Activated CD4-positive, alpha-beta memory T cell treated with anti-CD3 and anti-CD28 coated beads for 36 hours (primary cell): Measurements from ENCODE around the gene CPNE2. TPM values are rescaled to one million over a fixed set of nuclear protein-coding genes. Genes with fewer than 3 reads are reported as not detected.

Experiments
- CTCF ChIA-PET: fragments of 350-600 bp; sonication (Branson Sonifier 250); formaldehyde crosslinking; loops from one replicate; lab custom pipeline; 2021; ENCODE audit warnings: antibody characterized with exemption, inconsistent platforms; lab: Charles Lee
- POLR2A ChIA-PET: fragments of 350-600 bp; sonication (Branson Sonifier 250); formaldehyde crosslinking; loops from one replicate; lab custom pipeline; 2021; ENCODE audit warnings: antibody characterized with exemption; lab: Charles Lee
- DNase-seq: peaks from one replicate; pipeline ENCODE4 v3.0.0-alpha.2; 2020
- H3K27ac Mint-ChIP-seq: one replicate; pipeline ENCODE4 v1.8.0; 2021; ENCODE audit warnings: mixed read lengths
- H3K27me3 Mint-ChIP-seq: one replicate; pipeline ENCODE4 v1.8.0; 2021; ENCODE audit warnings: mixed read lengths
- H3K36me3 Mint-ChIP-seq: one replicate; pipeline ENCODE4 v1.8.0; 2021; ENCODE audit warnings: mixed read lengths
- H3K4me1 Mint-ChIP-seq: one replicate; pipeline ENCODE4 v1.8.0; 2021; ENCODE audit warnings: low read depth, mixed read lengths
- H3K4me3 Mint-ChIP-seq: one replicate; pipeline ENCODE4 v1.8.0; 2021; ENCODE audit warnings: mild to moderate bottlenecking, mixed read lengths
- H3K9me3 Mint-ChIP-seq: one replicate; pipeline ENCODE4 v1.8.0; 2021; ENCODE audit warnings: mixed read lengths
- intact Hi-C: fragments of 100-400 bp; cut with micrococcal nuclease; formaldehyde crosslinking; loops from one replicate; pipeline ENCODE4 v1.15.1; 2023
- total RNA-seq, 2 experiments: library from RNA; stranded (reverse); gene quantifications; one replicate each; pipeline ENCODE4 v1.2.3, GENCODE V29; 2021

Gene CPNE2
- total RNA-seq, 2 experiments from 2014 or later, result 7.3 to 8.1 TPM

DNA sequence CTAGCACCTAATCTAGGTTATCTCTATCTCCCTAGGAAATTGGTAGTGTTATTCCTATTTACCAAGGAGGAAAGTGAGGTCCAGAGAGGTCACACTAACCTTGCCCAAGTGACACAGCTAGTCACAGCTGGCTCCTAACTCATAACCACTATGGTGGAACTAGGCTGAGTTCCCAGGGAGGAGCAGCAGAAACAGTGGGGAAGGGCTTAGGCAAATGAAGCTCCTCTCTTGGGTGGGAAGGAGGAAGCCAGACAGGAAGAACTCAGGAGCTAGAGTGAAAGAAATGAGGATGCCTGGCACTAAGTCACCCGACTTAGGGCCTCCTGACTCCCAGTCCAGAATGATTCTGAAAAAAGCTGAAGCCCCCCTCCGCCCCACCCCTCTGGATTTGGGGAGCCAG, 59.0 kb downstream of the CPNE2 start:
- Mint-ChIP-seq H3K4me3 (no peak overlapping the region), H3K36me3 (peaks cover 21% of the 10 kb centered on the region), H3K27me3 (no peaks in the 10 kb centered on the region), H3K27ac (no peak overlapping the region), H3K9me3 (no peaks in the 10 kb centered on the region), H3K4me1 (peaks cover 10% of the 10 kb centered on the region)
- intact Hi-C loops, result no loop called here
- CTCF ChIA-PET, result interaction anchor here (0.7 to 1.3 kb wide), 2 partner anchors 59 to 187 kb away, joined by 3 to 6 read pairs; partner anchors contain the start of gene CPNE2
- POLR2A ChIA-PET, result interaction anchor here (1.4 to 1.6 kb wide), 2 partner anchors 19 to 34 kb away, joined by 4 to 5 read pairs; no protein-coding TSS in a partner anchor
- no peak for DNase-seq

DNA sequence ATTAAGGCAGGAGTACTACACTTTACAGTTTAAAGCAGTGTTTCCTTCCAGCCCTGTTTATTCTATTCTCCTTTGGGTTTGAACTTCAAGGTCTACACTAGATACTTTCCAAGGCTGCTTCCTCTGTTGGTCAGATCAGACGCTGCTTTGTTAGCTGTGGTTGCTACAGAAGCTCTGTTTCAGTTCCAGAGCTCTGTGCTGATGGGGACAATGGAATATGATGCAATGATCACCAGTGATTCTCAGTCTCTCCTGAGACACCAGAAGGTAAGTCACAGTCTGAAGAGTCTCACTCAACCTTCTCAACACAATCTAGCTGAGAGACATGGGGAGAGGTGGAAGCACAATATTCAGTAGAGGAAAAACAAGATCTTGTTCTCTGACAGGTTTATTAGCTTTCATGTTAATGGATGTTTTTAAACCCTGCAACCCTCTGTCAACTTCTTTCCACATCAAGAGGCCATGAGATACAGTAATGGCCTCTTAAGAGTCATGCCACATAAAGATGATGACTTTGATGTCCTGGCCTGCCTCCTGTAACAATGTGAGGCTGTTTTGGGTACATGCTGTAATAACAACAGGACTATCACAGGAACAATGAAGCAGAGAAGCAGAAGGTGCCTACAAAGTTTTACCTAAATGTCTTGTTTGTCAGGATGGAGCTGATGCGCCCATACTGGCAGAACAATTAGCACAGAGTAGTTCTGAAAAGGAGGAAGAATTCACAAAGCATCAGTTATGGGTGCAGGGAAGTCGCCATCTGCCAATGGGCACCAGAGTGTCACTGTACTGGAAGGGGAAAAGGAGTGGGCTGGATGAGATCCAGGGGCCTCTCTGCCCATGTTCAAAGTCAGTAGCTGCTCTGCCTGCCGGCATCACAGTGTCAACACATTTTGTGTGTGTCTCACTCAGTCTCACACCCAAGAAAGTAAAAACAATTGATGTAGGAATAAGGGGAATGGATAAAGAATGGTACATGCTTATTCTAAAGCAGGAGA, 60.0 kb downstream of the CPNE2 start:
- no peak overlapping the region for H3K4me3 Mint-ChIP-seq
- intact Hi-C loops, result no loop called here
- no peaks in the 10 kb centered on the region for H3K9me3 Mint-ChIP-seq
- no peaks in the 10 kb centered on the region for H3K27me3 Mint-ChIP-seq
- peaks cover 27% of the 10 kb centered on the region for H3K36me3 Mint-ChIP-seq
- peaks cover 10% of the 10 kb centered on the region for H3K4me1 Mint-ChIP-seq
- no peak for DNase-seq
- peak overlapping the region; percentile 23 for H3K27ac Mint-ChIP-seq
- POLR2A ChIA-PET, result interaction anchor here (0.9 to 1.6 kb wide), 2 partner anchors 20 to 22 kb away, joined by 4 to 5 read pairs; no protein-coding TSS in a partner anchor
- CTCF ChIA-PET, result interaction anchor here (0.7 to 1.1 kb wide), 2 partner anchors 68 to 188 kb away, joined by 3 to 5 read pairs; no protein-coding TSS in a partner anchor

GRCh38 chr16:57153841-57154240, 61.5 kb downstream of the CPNE2 start:
- Mint-ChIP-seq H3K36me3 (peaks cover 30% of the 10 kb centered on the region), H3K27me3 (no peaks in the 10 kb centered on the region), H3K4me3 (no peak overlapping the region), H3K4me1 (peaks cover 10% of the 10 kb centered on the region), H3K9me3 (no peaks in the 10 kb centered on the region), H3K27ac (no peak overlapping the region)
- intact Hi-C loops, result no loop called here
- ChIA-PET CTCF (no interaction called here), POLR2A (no interaction called here)
- DNase-seq, result no peak

DNA sequence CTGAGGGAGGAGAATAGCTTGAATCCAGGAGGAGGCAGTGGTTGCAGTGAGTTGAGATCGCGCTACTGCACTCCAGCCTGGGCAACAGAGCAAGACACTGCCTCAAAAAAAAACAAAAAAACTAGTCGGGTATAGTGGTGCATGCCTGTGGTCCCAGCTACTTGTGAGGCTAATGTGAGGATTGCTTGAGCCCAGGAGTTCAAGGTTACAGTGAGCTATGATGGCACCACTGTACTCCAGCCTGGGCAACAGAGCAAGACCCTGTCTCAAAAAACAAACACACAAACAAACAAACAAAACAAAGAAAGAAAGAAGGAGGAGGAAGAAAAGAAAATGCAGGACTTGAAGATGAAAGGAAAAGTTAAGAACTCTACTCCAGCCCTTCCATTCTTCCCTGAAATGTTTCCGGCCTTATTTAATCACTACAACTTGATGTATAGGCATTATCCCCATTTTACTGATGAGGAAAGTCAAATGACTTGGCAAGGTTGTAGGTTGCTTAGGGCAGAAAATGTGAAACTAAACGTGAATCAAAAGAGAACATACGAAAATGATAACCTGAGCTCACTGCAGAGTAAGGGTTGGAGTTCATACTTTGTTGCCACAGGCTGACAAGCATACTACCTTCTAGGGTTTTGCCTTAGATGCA, 63.4 kb downstream of the CPNE2 start:
- Mint-ChIP-seq H3K9me3 (no peaks in the 10 kb centered on the region), H3K27ac (no peak overlapping the region), H3K4me1 (peaks cover 10% of the 10 kb centered on the region), H3K36me3 (peaks cover 43% of the 10 kb centered on the region), H3K4me3 (no peak overlapping the region), H3K27me3 (no peaks in the 10 kb centered on the region)
- DNase-seq, result no peak
- ChIA-PET POLR2A (no interaction called here), CTCF (interaction anchor here (0.6 to 1.5 kb wide), 5 partner anchors 48 to 192 kb away, joined by 3 to 4 read pairs (median 3); no protein-coding TSS in a partner anchor)
- intact Hi-C loops, result no loop called here

DNA sequence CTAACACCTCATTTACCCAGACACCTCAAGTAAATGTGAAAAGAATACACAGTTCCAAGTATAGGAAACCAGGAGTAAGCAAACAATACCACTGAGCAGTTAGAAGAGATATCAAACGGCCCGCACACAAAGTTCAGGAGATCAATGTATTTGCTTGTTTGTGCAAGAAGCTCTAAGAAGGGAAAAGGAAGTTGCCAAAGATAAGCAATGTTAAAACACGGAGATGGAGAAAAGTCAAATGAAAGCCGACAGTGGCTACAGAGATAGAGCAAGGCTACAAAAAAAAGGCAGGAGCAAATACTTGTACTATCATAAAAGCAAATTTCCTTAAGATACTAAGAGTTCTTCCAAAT, 63.9 kb downstream of the CPNE2 start:
- CTCF ChIA-PET, result interaction anchor here (0.6 to 1.2 kb wide), 4 partner anchors 48 to 192 kb away, joined by 3 read pairs; no protein-coding TSS in a partner anchor
- no peaks in the 10 kb centered on the region for H3K27me3 Mint-ChIP-seq
- H3K4me1 Mint-ChIP-seq, result peaks cover 10% of the 10 kb centered on the region
- H3K9me3 Mint-ChIP-seq, result no peaks in the 10 kb centered on the region
- POLR2A ChIA-PET, result no interaction called here
- H3K36me3 Mint-ChIP-seq, result peaks cover 47% of the 10 kb centered on the region
- no peak for DNase-seq
- H3K4me3 Mint-ChIP-seq, result no peak overlapping the region
- intact Hi-C loops, result no loop called here
- H3K27ac Mint-ChIP-seq, result no peak overlapping the region

GRCh38 chr16:57157533-57157932, 65.2 kb downstream of the CPNE2 start:
- CTCF ChIA-PET, result no interaction called here
- Mint-ChIP-seq H3K36me3 (peaks cover 42% of the 10 kb centered on the region), H3K4me1 (peaks cover 2% of the 10 kb centered on the region)

GRCh38 chr16:57159447-57159846, 67.1 kb downstream of the CPNE2 start:
- peaks cover 38% of the 10 kb centered on the region for H3K36me3 Mint-ChIP-seq

More at GRCh38 chr16:57157533-57157932, 65.2 kb downstream of the CPNE2 start:
- Mint-ChIP-seq H3K27ac (no peak overlapping the region), H3K4me3 (no peak overlapping the region), H3K27me3 (no peaks in the 10 kb centered on the region), H3K9me3 (no peaks in the 10 kb centered on the region)
- POLR2A ChIA-PET, result no interaction called here
- DNase-seq, result no peak
- intact Hi-C loops, result no loop called here

DNA sequence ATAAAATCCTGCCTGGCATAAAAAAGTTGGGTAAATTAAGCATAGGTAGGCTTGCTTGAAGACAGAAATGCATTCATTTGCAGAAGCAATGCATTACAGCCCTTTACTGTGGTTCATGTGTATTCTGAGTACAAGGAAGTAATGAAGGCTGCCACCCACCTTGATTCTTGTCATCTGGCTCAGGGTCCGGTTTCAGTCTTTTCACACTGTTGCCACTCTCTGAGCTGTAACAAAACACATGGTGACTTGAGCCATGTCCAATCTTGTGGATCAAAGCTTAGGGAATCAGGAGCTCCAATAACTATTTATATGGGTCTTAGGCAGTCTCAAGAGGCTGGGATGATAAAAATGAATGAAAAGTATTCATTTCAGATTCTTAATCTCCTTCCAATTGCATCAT, 71.5 kb downstream of the CPNE2 start:
- H3K9me3 Mint-ChIP-seq, result no peaks in the 10 kb centered on the region
- ChIA-PET POLR2A (no interaction called here), CTCF (interaction anchor here (0.6 kb wide), 1 partner anchor 145 kb away, joined by 3 read pairs; no protein-coding TSS in a partner anchor)
- no peak for DNase-seq
- H3K27ac Mint-ChIP-seq, result no peak overlapping the region
- intact Hi-C loops, result no loop called here
- no peaks in the 10 kb centered on the region for H3K27me3 Mint-ChIP-seq
- peaks cover 43% of the 10 kb centered on the region for H3K36me3 Mint-ChIP-seq
- H3K4me1 Mint-ChIP-seq, result peaks cover 3% of the 10 kb centered on the region
- H3K4me3 Mint-ChIP-seq, result no peak overlapping the region

More at GRCh38 chr16:57159447-57159846, 67.1 kb downstream of the CPNE2 start:
- H3K27me3 Mint-ChIP-seq, result no peaks in the 10 kb centered on the region
- intact Hi-C loops, result no loop called here
- no peak overlapping the region for H3K4me3 Mint-ChIP-seq
- no peak for DNase-seq
- POLR2A ChIA-PET, result no interaction called here
- H3K27ac Mint-ChIP-seq, result no peak overlapping the region
- no peaks in the 10 kb centered on the region for H3K4me1 Mint-ChIP-seq
- H3K9me3 Mint-ChIP-seq, result no peaks in the 10 kb centered on the region
- CTCF ChIA-PET, result no interaction called here

- Mint-ChIP-seq H3K4me1 (peaks cover 3% of the 10 kb centered on the region), H3K4me3 (no peak overlapping the region), H3K9me3 (no peaks in the 10 kb centered on the region), H3K27me3 (no peaks in the 10 kb centered on the region), H3K27ac (no peak overlapping the region), H3K36me3 (peaks cover 35% of the 10 kb centered on the region)
- intact Hi-C loops, result no loop called here
- ChIA-PET CTCF (no interaction called here), POLR2A (no interaction called here)
- no peak for DNase-seq
Measured at GRCh38 chr16:57165483-57165882, 73.1 kb downstream of the CPNE2 start.

GRCh38 chr16:57165938-57166337, 73.6 kb downstream of the CPNE2 start:
- intact Hi-C loops, result no loop called here
- POLR2A ChIA-PET, result no interaction called here

GRCh38 chr16:57166451-57166850, 74.1 kb downstream of the CPNE2 start:
- Mint-ChIP-seq H3K27ac (no peak overlapping the region), H3K9me3 (no peaks in the 10 kb centered on the region), H3K4me1 (peaks cover 3% of the 10 kb centered on the region), H3K27me3 (no peaks in the 10 kb centered on the region), H3K36me3 (peaks cover 35% of the 10 kb centered on the region), H3K4me3 (no peak overlapping the region)
- CTCF ChIA-PET, result interaction anchor here (0.6 to 1.2 kb wide), 3 partner anchors 83 to 202 kb away, joined by 3 to 7 read pairs (median 5); no protein-coding TSS in a partner anchor
- POLR2A ChIA-PET, result no interaction called here
- intact Hi-C loops, result no loop called here
- no peak for DNase-seq

More at GRCh38 chr16:57165938-57166337, 73.6 kb downstream of the CPNE2 start:
- Mint-ChIP-seq H3K4me3 (no peak overlapping the region), H3K4me1 (peaks cover 3% of the 10 kb centered on the region), H3K9me3 (no peaks in the 10 kb centered on the region), H3K27ac (no peak overlapping the region), H3K36me3 (peaks cover 32% of the 10 kb centered on the region), H3K27me3 (no peaks in the 10 kb centered on the region)
- CTCF ChIA-PET, result interaction anchor here (0.6 to 1.2 kb wide), 3 partner anchors 82 to 202 kb away, joined by 3 to 7 read pairs (median 5); no protein-coding TSS in a partner anchor
- DNase-seq, result no peak

DNA sequence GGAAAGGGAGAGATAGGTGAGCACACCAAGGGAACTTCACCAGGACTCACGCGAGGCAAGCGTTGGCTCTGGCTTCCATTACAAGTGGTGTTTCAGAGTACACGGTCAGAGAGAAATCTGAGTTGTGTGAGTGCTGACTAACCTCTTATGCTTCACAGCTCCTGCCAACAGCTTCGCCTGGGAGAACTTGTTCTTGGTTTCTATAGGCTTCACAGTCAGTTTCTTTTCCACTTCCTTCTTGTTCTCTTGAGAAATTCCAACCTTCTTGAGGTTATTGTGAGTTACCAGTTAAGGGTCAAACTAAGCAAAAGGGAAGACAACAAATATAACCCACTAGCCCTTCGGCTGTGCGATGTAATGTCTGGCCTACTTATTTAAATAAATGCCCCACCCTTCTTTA, 74.6 kb downstream of the CPNE2 start:
- H3K36me3 Mint-ChIP-seq, result peaks cover 38% of the 10 kb centered on the region

More for the DNA sequence above, 74.6 kb downstream of the CPNE2 start:
- intact Hi-C loops, result no loop called here
- no peak overlapping the region for H3K4me3 Mint-ChIP-seq
- ChIA-PET POLR2A (no interaction called here), CTCF (interaction anchor here (1.1 to 1.2 kb wide), 2 partner anchors 83 to 203 kb away, joined by 5 to 7 read pairs; no protein-coding TSS in a partner anchor)
- H3K27me3 Mint-ChIP-seq, result no peaks in the 10 kb centered on the region
- H3K9me3 Mint-ChIP-seq, result no peaks in the 10 kb centered on the region
- DNase-seq, result no peak
- H3K4me1 Mint-ChIP-seq, result peaks cover 3% of the 10 kb centered on the region
- no peak overlapping the region for H3K27ac Mint-ChIP-seq
